Endothelial cell of umbilical vein (primary cell): ENCODE data around the gene PRR3. TPM values are rescaled to one million over a fixed set of nuclear protein-coding genes. Genes with fewer than 3 reads are reported as not detected.

Experiments
- BruUV-seq: library from RNA; stranded (reverse); fragments of 400-500 nt; replicated peaks from 2 replicates; lab custom pipeline; 2021; lab: Mats Ljungman, UMichigan
- CTCF ChIA-PET: fragments of 300-600, 350-600 bp; sonication (Branson Sonifier 250); formaldehyde crosslinking; loops from one replicate; lab custom pipeline; 2021; ENCODE audit warnings: antibody characterized with exemption, inconsistent platforms; lab: Charles Lee
- POLR2A ChIA-PET: fragments of 300-600, 350-600 bp; sonication (Branson Sonifier 250); formaldehyde crosslinking; loops from one replicate; lab custom pipeline; 2021; ENCODE audit warnings: antibody characterized with exemption, inconsistent platforms; lab: Charles Lee
- DNase-seq: peaks from one replicate; pipeline ENCODE4 v3.0.0-alpha.2; 2011; ENCODE audit warnings: low read depth, low spot score
- FAIRE-seq: peaks from 2 replicates; lab custom pipeline; 2011; peaks lifted over from hg19 to GRCh38; lab: Jason Lieb, UNC
- H2AFZ ChIP-seq: 2 replicates; pipeline ENCODE4 v1.6.0; 2012; ENCODE audit warnings: low read depth, low read length, control low read depth, inconsistent platforms
- H3K27ac ChIP-seq: 2 replicates; pipeline ENCODE4 v1.5.1; 2011; ENCODE audit warnings: low read depth, mild to moderate bottlenecking, control low read depth, low read length, moderate library complexity; ENCODE audit not compliant: insufficient read depth
- H3K27me3 ChIP-seq, 2 experiments: 2 replicates each; pipeline versions ENCODE4 v1.6.0 to v1.6.1; 2011; ENCODE audit warnings: low read length in 2 of 2, mixed read lengths in 1 of 2; ENCODE audit not compliant: control insufficient read depth in 2 of 2, insufficient read depth in 2 of 2
- H3K36me3 ChIP-seq, 2 experiments: 2 replicates in 1 of 2; 3 replicates in 1 of 2; pipeline ENCODE4 v1.5.1; 2011; ENCODE audit warnings: low read length in 2 of 2, mild to moderate bottlenecking in 1 of 2, moderate library complexity in 1 of 2; ENCODE audit not compliant: control insufficient read depth in 2 of 2, insufficient read depth in 2 of 2; ENCODE audit errors: extremely low read depth in 1 of 2
- H3K4me1 ChIP-seq: 3 replicates; pipeline ENCODE4 v1.5.1; 2011; ENCODE audit warnings: mild to moderate bottlenecking, low read length; ENCODE audit not compliant: control insufficient read depth, insufficient read depth; ENCODE audit errors: extremely low read depth
- H3K4me2 ChIP-seq: 2 replicates; pipeline ENCODE4 v1.6.1; 2011; ENCODE audit warnings: low read length, control low read depth, mixed read lengths; ENCODE audit not compliant: insufficient read depth
- H3K4me3 ChIP-seq, 3 experiments: fragments of 200-600 bp in 1 of 3; sonication (generic), shearing (Covaris generic) in 1 of 3; replicated peaks in 1 of 3; 2 replicates each; pipeline ENCODE4 v1.5.1; 2011 to 2016; ENCODE audit warnings: control low read depth in 3 of 3, low read length in 3 of 3, mild to moderate bottlenecking in 2 of 3, inconsistent platforms in 1 of 3, low read depth in 1 of 3, moderate library complexity in 1 of 3; ENCODE audit not compliant: insufficient read depth in 1 of 3
- H3K79me2 ChIP-seq: 2 replicates; pipeline ENCODE4 v1.6.0; 2012; ENCODE audit warnings: low read length, inconsistent platforms; ENCODE audit not compliant: control insufficient read depth, insufficient read depth
- H3K9ac ChIP-seq: replicated peaks from 2 replicates; pipeline ENCODE3; 2011; ENCODE audit warnings: low read length, control low read depth; ENCODE audit not compliant: insufficient read depth; ENCODE audit errors: extremely low read depth
- H3K9me1 ChIP-seq: replicated peaks from 3 replicates; pipeline ENCODE4 v1.6.0; 2011; ENCODE audit warnings: mild to moderate bottlenecking, low read length; ENCODE audit not compliant: control insufficient read depth, insufficient read depth; ENCODE audit errors: extremely low read depth
- H3K9me3 ChIP-seq: replicated peaks from 2 replicates; pipeline ENCODE4 v1.5.1; 2012; ENCODE audit warnings: low read length, inconsistent platforms; ENCODE audit not compliant: control insufficient read depth, insufficient read depth
- H4K20me1 ChIP-seq: replicated peaks from 2 replicates; pipeline ENCODE3; 2011; ENCODE audit warnings: mild to moderate bottlenecking, low read length; ENCODE audit not compliant: control insufficient read depth, insufficient read depth; ENCODE audit errors: extremely low read depth
- CTCF ChIP-seq, 2 donors: IDR thresholded peaks; 1 replicate in 1 of 2; 2 replicates in 1 of 2; pipeline ENCODE4 v1.5.1; 2011; ENCODE audit warnings: low read length in 2 of 2, mild to moderate bottlenecking in 2 of 2, moderate library complexity in 2 of 2, control low read depth in 1 of 2, inconsistent platforms in 1 of 2, low read depth in 1 of 2; ENCODE audit not compliant: insufficient read depth in 1 of 2; ENCODE audit errors: extremely low read depth in 1 of 2
- EZH2 ChIP-seq: IDR thresholded peaks from 2 replicates; pipeline ENCODE4 v1.6.1; 2012; ENCODE audit warnings: borderline replicate concordance, low read depth, mild to moderate bottlenecking, moderate library complexity, low read length, inconsistent platforms; ENCODE audit not compliant: severe bottlenecking
- FOS ChIP-seq: IDR thresholded peaks from 2 replicates; pipeline ENCODE4 v1.6.1; 2011; ENCODE audit warnings: mild to moderate bottlenecking, low read length, moderate library complexity, borderline replicate concordance; ENCODE audit not compliant: insufficient read depth
- GATA2 ChIP-seq: IDR thresholded peaks from 2 replicates; pipeline ENCODE4 v1.7.0; 2011; ENCODE audit warnings: low read depth, mild to moderate bottlenecking, moderate library complexity, mixed read lengths, low read length; ENCODE audit not compliant: insufficient read length, insufficient read depth
- JUN ChIP-seq: IDR thresholded peaks from 2 replicates; pipeline ENCODE4 v1.6.1; 2011; ENCODE audit warnings: borderline replicate concordance, low read depth; ENCODE audit not compliant: insufficient read length, insufficient read depth
- MAX ChIP-seq: IDR thresholded peaks from 2 replicates; pipeline ENCODE4 v1.6.1; 2011; ENCODE audit not compliant: insufficient read depth, insufficient read length
- MYC ChIP-seq: IDR thresholded peaks from one replicate; pipeline ENCODE4 v1.6.1; 2011; ENCODE audit warnings: mild to moderate bottlenecking, low read depth, low read length
- POLR2A ChIP-seq: IDR thresholded peaks from 2 replicates; pipeline ENCODE4 v1.6.1; 2012; ENCODE audit warnings: low read depth, mild to moderate bottlenecking, control low read depth, low read length
- POLR2AphosphoS5 ChIP-seq: IDR thresholded peaks from 2 replicates; pipeline ENCODE4 v1.6.1; 2012; ENCODE audit warnings: low read depth, mild to moderate bottlenecking, control low read depth, low read length, moderate library complexity; ENCODE audit not compliant: insufficient read depth
- dilution Hi-C: fragments of 300-500 bp; cut with MboI; formaldehyde crosslinking; loops from one replicate; pipeline ENCODE4 v1.15.0; 2019; ENCODE audit warnings: low sequenced_read_pairs; ENCODE audit not compliant: extremely low pct_ligation_motif_present
- intact Hi-C: fragments of 100-400 bp; cut with micrococcal nuclease; formaldehyde crosslinking; loops from one replicate; pipeline ENCODE4 v1.10.0; 2022
- polyA plus RNA-seq, 4 experiments: library from polyadenylated mRNA; depleted of rRNA in 3 of 4; stranded (reverse) in 3 of 4; unstranded in 1 of 4; fragments of >200 nt; gene quantifications; 2 replicates each; pipeline versions ENCODE4 v1.2.1 to v1.2.3, GENCODE V29; 2011 to 2012; ENCODE audit warnings: missing spikeins in 1 of 4
- total RNA-seq: library from RNA; stranded (reverse); gene quantifications from 2 replicates; pipeline ENCODE4 v1.2.3, GENCODE V29; 2021

PRR3 gene
- total and polyA plus RNA-seq, 2 donors (not counting 3 experiments of a cell fraction or from before 2014, with no cell fraction given), result 10.6 to 22.3 TPM

GRCh38 chr6:30589754-30590358 is 32.8 kb downstream of the PRR3 start:
- FAIRE-seq (no peak), DNase-seq (no peak)
- H3K9ac ChIP-seq, result no peak overlapping the region
- ChIA-PET CTCF (interaction anchor here (1.0 to 2.2 kb wide), 7 partner anchors 9 to 141 kb away, joined by 3 to 13 read pairs (median 4); no protein-coding TSS in a partner anchor), POLR2A (no interaction called here)
- H3K4me1 ChIP-seq, result peaks cover 2% of the 10 kb centered on the region
- H3K27ac ChIP-seq, result no peak overlapping the region
- no peaks in the 10 kb centered on the region for H3K27me3 ChIP-seq
- no peak overlapping the region for H2AFZ ChIP-seq
- H3K4me2 ChIP-seq, result no peak overlapping the region
- H3K9me3 ChIP-seq, result no peaks in the 10 kb centered on the region
- peaks cover 7% of the 10 kb centered on the region for H3K79me2 ChIP-seq
- BruUV-seq, result no TSS peak
- H3K9me1 ChIP-seq, result no peaks in the 10 kb centered on the region
- H3K4me3 ChIP-seq, result no peak overlapping the region
- H4K20me1 ChIP-seq, result no peaks in the 10 kb centered on the region
- intact Hi-C loops (no loop called here), dilution Hi-C loops (no loop called here)
- TF ChIP-seq MYC (no peak), EZH2 (no peak), FOS (no peak), POLR2A (no peak), JUN (no peak), GATA2 (no peak), CTCF (IDR thresholded peaks at IDR 0.05; ENCODE audit: extremely low read depth in 1 of 2, insufficient read depth in 1 of 2, low read depth in 1 of 2, low read length in 2 of 2) (no peak), MAX (no peak), POLR2AphosphoS5 (no peak)
- H3K36me3 ChIP-seq, result peaks cover 26 to 38% of the 10 kb centered on the region in 2 experiments
